Glomerular visceral epithelial cell (primary cell): ENCODE data around the gene TNFAIP8.

Experiments
- DNase-seq: peaks from one replicate; pipeline ENCODE4 v3.0.0-alpha.2; 2016; ENCODE audit errors: extremely low spot score

TNFAIP8 gene

DNA sequence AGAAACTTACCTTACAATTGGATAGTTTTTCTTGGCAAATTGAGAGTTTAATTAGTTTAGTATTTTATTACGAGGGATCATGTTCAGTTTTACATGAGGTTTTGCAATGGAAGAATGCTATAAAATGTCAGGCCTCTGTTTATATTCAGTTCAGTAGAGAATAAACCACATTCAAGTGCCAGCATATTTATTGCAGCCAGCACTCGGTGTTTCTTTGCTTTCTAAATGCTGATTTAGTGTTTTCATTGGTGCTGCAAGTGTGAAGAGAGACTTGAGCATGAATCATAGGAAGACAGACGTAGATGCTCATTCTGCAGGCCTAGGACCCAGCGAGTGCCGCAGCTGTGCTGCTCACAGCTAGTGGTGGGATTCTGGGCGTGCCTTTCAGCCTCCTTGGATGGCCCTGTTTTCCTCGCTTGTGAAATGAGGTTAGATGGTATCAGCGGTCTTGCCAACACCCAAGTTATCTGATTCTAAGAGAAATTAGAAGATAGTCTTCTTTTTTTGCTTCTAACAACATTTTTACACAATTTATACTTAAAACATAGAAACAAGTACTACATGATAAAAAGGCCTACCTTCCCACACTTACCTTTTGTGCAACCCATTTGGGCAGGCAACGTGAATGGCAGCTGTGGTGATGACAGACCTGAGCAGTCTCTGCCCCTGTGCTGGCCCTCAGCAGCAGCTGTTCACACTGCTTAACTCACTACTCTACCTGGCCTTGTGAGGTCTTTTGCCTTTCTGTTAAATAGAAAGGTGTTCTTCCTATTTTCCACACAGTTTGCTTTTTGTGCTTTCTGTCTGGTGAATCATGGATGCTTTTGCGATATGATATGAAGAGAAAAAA is 26.8 kb upstream of the TNFAIP8 start:
- no peak for DNase-seq

DNA sequence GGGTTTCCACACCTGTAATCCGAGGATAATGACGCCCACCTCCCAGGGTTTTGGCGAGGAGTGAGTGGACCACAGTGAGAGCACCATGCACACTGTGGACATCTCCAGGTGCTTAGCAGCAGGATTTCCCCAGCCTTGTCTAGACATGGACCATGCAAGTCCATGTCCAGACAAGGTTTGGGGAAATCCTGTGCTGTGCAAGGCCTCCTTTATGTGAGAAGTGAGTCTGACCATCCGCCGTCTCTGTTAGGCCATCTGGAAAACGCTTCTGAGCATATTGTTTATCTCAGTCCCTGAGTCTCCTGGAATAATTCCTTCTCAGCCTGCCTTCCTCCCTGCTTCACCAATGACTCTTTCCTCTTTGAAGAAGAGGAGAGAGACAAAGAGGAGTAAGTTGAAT is 26.2 kb upstream of the TNFAIP8 start:
- no peak for DNase-seq

DNA sequence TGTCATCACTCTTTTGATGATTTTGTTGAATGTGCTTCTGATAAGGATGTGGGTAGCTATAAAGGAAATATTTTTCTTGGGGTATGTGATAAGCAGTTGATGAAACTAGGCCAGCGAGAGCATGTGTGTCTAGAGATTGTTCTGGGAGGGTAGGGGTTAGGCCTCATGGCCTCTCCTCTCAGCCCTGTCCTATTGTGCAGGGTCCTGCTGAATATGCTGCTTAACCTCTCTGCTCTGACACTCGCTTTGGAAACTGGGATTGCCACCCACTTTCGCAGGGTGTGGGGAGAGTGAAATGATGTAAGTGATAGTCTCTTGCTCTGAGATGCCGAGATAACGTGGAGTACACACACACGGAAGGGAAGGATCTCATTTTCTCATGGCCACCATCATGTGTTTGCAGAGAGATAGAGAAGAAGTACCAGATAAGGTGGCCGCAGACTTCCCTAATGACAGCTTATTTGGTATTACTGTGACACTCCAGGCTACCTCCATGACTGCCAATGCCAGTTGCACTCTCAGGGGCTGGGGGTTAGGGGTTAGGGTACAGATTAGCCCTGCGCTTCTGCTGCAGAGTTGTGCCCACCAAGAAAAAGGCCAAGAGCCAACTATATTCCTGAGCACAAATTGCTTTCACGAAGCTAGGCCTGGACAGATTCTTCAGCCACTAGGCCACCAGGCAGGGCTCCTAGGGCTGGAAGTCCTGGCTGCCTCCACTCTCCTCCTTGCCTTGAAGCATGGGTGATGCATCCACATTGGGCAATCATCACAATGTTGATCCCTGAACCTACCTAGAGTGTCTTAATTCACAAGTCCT is 25.2 kb upstream of the TNFAIP8 start:
- no peak for DNase-seq

DNA sequence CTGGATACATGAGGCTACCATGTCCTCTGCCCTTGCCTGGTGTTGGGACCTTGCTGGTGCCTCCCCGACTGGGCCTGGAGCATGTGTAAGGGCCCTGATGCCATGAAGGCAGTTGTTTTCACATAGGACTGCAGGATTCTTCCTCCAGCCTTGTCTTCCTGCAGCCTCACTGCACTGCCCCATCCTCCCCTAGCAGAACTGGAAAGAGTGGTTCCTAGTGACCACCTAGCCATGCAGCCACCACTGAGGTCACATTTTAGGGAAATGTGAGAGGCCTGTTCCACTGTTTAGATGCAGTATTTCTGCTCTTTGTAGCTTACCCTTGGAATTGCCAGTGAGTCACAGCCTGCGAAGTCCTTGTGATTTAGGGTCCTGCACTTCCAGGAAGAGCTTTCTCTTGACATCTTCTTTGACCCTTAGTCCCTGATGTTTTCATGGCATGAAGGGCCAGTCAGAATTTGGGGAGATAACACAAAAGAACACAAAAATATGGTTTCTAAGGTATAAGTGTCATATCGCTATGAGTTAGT is 24.2 kb upstream of the TNFAIP8 start:
- no peak for DNase-seq

DNA sequence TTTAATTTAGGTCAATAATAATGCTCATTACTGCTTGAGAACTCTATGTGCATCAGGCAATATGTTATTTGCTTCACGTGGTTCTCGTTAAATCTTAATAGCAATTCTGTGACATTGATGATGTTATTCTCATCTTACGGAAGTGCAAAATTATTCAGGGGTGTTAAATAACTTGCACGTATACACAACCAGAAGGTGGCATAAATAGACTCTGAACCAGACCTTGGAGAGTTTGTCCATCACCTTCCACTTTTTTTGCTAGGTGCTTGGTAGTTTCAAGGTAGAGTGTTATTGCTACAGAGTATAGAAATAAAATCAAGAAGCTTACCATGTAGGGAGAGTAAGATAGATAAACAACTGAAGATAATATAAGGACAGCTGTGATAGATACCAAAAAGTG is 23.6 kb upstream of the TNFAIP8 start:
- DNase-seq = no peak

DNA sequence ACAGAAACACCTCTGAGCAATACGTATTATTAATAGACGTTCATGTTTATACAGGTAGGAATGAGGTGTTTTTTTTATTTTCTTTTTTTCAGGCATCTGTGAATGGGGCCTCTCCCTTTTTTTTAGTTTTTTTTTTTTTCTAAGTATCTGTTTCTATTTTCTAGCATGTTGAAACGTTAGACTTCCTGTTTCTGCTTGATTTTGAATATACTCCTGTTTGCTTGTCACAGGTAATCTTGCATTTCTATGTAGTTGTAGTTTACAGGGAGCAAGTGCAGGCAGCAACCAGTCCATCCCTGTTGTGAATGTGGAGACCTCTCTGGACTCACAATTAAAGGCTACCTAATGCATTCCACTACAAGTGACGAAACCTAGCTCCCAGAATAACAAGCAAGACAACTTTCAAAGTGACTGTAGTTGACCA is 22.8 kb upstream of the TNFAIP8 start:
- no peak for DNase-seq

DNA sequence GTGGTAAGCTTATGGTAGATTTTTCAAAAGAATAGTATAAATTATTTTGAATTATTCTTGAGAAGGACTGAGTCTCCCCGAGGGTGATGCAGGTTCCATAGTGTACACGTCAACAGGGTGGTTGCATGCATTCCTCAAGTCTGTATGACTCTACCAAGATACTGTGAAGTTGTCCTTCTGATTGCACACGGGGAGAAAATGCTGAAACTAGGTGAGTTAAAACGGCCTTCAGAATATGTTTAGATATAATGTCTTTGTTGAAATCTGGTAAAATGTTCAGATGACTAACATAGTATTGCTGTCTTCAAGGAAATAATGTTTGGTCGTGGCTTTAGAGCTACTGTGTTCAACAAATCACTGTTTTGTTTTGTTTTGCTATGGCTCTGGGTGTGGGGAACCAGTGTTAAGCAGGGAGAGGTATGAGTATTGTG is 22.4 kb upstream of the TNFAIP8 start:
- DNase-seq = no peak

DNA sequence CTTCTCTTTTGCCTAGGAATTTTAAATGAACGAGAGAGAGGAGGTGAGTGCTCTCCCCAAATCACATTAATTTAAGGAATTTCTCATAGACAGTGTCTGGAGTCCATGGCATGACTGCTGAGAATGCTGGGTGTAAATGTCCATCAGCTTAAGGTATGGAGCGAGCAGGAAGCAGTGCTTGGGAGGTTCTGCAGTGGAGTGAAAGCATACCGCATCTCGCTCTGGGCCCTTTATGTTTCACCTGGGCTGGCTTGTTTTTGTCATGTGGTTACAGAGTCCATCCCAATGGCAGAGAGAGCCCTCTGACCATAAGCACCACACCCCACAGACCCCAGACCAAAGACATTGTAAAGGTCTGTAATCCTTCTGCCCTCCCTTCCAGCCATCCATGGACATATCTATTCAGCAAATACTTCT is 20.6 kb upstream of the TNFAIP8 start:
- no peak for DNase-seq

DNA sequence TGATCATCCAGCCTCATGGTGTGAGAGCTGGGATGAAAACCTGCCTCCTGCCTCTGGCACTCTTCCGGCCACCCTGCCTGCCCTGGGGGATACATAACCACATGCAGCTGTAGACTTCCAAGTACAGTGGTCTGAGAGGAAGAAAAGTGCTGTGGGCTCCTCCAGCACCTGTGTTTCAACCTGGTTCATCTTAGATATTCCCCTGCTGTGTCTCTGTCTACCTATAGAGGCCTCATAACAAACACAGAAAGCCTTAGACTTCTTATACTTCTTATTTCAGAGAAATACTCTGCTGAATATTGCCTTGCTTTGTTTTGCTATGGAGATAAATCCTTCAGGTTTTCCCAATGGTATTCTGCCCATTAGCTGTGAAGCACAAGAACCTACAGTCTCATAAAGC is 19.6 kb upstream of the TNFAIP8 start:
- no peak for DNase-seq

DNA sequence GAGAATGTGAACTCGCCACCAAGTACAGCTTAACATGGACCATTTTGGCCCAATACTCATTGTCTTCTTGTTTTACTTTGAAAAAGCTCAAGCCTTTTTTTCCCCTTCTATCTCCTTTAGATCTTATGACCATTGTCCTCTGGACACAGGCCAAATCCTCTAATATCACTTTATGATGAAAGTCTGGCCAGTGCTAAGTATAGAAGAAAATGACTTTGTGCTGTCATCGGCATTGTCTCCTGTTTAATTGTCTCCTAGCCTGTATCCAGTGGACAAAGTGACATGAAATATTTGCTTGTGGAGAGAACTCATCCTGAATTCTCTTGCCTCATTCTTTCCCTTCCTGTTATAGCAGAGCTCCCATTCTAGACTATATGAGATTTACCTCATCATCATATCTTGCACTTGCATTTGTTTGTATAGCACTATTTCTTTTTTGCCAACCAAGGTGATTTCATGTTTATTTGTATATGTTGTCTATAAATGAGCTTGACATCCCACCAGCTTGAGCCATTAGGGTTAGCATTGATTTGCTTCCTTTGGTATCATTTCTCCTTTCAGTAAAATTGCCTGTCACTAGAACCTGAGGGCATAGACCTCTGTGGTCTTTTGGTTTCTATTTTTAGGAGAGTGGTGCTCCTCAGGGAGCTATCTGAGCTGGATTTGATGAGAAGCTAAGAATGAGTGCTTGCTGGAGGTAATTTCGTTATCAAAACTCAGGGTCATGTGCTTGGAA is 18.8 kb upstream of the TNFAIP8 start:
- DNase-seq = no peak

DNA sequence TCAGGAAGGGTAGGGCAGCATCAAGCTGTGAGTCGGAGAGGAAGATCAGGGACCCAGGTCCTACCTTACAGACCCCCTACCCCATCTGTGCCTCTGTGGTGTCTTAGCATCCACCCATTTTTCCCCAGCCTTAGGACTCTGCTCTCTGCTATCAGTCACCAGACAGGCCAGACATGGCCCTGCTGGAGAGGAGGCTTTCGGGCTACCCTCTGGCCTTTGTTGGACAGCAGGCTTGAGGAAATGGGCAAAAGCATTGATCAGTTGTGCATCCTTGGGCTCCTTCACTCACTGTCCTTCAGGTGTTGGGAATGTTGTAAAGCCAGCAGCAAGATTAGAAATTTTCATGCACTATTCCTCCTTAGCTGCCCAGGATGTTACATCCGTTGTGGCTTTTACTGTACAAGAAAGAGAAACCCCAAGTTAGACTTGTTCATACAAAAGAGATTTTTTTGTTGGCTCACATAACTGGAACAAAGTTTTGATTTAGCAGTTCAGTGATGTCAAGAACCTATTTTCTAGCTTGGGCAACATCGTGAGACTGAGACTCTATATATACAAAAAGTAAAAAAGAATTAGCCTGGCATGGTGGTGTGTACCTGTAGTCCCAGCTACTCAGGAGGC is 17.4 kb upstream of the TNFAIP8 start:
- no peak for DNase-seq

DNA sequence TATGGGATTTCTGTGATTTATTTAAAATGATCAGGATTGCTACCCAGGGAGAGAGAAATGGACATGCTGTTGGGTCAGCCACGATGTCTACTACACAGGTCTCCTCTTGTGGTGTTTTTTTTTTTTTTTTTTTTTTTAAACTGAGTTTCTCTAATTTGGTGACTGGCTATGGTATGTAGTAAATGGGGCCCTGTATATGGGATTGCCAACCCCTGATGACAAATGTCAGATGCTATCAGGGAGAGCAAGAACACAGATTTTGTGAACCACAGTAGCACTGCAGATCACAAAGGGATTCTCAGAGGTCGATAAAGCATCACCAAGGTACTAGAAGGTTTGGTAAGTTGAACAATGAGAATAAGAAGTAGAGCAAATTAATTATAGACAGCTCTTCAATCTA is 16.5 kb upstream of the TNFAIP8 start:
- no peak for DNase-seq

DNA sequence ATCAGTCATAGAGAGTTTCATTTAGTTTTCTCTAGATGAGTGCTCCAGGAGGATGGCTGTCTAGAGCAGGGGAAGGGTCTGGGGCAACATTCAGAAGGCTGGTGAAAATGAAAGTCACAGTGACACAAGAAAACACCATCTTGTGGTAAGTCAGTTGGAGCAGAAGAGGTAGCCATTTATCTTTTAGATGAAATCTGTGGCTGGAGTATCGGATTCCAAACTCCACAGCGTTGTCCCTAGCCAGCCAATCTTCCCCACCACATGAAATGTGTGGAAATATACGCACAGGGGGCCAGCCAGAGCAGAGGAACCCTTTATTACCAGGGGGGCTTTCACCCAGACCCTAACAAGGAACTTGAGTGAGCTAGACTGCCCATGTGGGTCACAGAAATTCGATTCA is 15.9 kb upstream of the TNFAIP8 start:
- no peak for DNase-seq

DNA sequence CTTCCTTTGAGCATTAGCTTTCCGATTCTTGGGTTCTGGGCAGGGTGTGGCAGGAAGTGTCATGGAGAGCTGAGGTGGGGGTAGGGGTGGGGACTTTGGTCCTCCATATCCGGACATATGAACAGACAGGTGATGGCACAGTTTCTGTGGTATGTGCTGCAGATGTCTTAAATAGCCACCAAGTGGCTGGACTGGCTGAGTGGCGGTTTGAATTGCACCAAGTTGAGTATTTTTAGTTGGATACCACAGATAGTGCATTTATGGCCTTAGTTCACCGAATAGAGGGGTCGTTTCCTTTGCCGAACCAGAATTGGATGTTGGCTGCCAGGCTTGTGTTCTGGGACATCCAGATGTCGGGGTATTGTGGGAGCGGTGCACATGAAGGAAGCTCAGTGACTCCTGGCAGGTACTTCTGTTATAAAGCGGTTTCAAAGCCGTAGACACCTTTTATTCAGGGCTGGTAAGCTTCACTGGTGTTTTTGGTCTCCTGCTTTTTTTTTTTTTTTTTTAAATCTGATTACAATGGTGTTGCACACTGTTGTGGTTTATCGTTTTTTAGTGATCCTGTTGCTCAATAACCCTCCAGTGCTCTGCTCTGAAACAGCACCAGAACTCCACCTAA is 15.1 kb upstream of the TNFAIP8 start:
- no peak for DNase-seq

DNA sequence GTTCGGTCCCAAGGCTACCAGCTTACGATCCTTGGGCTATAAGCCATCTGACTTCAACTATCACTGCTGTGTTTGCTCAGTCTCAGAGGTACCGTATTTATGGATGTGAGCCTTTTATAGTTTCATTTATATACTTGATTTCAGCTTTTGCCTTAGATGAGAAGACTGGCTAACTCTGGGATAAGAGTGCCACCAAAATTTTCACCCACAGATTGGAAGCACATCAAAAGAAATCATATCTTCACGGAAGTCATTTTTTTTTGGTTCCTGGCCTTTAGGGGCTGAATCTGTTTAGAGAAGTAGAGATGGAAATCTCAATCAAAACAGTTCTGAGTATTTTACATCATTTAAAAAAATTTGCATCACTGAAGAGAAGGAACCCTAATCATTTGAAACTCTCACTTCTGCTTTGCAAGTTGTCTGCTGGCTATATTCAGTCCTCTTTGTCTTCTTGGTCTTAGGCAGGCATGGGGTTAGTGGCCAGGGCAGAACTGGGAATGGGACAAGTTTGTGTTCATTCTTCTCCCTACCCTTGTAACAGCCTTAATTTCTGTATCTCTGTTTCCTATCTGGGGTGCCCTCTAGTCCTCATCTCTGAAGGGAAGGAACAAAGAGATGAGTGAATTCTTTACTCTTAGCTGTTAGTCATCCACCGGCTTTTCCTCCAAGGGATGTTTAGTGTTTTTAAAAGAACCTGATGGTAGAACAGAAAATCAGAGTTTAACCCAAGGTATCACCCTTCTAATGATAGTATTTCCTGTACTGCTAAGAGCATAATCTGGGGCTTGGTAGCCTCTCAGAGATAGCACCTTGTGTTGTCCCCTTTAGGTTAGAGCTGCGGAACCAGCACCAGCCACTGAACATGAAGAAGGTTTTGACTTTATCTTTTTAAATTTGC is 14.1 kb upstream of the TNFAIP8 start:
- no peak for DNase-seq

DNA sequence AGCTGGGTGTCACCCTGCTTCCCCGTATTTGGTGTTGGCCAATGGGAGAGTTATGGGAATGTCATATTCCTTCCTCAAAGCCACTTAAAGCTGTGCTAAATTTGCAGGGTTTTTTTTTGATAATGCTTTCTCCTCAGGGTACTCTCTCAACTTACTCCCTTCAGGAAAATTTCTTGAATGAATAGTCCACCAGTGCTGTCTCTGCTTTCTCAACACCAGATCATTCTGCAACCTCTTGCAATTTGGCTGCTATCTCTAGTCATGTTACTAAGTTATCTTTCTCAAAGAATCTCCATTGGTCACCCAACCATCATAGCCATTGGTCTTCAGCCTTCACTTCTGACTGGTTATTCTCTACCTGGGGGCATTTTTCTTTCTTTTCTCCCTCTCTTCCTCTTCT is 13.4 kb upstream of the TNFAIP8 start:
- no peak for DNase-seq

DNA sequence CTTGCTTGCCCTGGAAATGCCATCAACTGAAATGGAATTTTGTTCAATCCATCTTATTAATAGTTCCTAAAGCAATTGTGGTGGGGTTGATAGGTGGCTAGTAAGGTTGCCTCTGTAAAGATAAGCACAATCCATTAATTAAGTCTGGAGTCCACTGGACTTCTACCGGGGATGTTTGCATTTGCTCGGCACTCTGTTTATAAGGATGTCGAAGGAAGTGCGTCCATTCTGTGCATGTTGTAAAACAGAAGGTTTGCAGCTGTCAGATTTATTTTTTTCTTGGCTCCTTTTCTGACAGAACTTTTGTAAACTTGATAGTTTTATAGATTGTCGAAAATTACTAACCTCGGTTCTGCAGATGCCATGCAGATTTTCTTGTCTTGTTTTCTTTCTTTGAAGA is 12.8 kb upstream of the TNFAIP8 start:
- DNase-seq = no peak

DNA sequence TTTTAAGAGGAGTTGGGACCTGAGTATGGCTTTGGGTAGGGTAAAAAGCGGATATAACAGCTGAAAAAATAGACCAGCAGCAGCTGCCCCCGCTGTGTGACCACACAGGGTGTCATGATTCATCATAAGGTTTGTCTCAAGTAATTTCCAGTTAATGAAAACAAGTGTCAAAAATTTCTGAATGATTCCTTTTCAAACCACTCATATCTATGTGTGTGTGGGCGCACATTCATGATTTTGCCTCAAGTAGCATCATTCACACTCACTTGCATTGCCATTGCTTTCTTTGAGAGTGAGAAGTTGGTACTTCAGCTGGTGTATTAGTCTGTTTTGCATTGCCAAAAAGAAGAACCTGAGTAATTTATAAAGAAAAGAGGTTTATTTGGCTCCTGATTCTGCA is 12.1 kb upstream of the TNFAIP8 start:
- DNase-seq = peak; percentile 82

DNA sequence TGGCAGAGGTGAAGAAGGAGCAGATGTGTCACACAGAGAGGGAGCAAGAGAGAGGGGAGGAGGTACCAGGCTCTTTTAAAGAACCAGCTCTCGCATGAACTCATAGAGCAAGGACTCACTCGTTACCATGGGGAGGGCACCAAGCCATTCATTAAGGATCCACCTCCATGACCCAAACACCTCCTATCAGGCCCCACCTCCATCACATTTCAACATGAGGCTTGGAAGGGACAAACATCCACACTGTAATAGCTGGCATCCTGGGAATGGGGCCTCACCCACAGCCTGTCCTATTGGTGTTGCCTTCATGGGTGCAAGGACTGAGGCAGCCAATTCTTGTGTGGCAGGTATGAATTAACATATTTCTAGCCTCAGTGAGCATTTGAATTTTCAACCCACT is 11.6 kb upstream of the TNFAIP8 start:
- DNase-seq = no peak

DNA sequence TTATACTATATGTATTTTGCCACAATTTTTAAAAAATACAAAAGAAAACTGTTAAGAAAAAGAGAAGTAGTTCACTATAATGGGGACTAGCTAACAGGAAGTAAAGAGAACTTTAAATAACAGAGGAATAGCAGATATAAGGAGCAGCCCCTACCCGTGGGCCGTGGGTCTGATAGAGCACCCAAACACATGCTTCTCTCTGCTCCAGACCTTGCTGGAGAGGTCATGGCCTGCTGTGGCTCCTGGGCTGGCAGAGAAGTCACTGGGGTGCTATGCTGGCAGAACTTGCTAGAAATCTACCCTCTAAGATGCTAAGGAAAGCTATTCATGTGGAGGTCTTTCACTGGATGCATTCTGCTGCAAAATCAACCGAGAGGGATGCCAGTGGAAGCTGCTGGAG is 10.0 kb upstream of the TNFAIP8 start:
- no peak for DNase-seq
